ENCODE results near the gene SPTSSA. TPM values are rescaled to one million over a fixed set of nuclear protein-coding genes. Genes with fewer than 3 reads are reported as not detected.

SPTSSA gene
- total RNA-seq, 2 donors from 2014 or later = 12.5 to 21.9 TPM

DNA sequence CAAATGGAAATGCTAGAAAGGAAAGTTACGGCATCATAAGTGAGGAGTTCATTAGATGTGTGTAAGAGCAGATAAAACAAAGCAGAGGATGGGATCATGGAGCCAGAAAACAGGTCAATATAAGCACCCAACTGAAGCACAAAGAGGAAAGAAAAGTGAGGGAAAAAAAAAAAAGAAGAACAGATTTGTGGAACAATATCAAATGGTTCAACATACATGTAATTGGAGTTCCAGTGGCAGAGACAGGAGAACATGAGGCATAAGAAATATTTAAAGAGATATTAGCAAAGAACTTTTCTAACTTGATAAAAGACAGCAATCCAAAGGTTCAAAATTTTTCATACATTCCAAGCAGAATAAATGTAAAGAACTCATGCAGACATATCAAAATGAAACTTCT is 54.1 kb downstream of the SPTSSA start:
- Histone ChIP-seq H3K27me3 (replicated peaks; ENCODE audit: insufficient read depth) (no peaks in the 10 kb centered on the region), H3K4me1 (replicated peaks) (no peaks in the 10 kb centered on the region), H3K4me3 (no peak overlapping the region), H3K9me3 (no peaks in the 10 kb centered on the region), H3K36me3 (no peaks in the 10 kb centered on the region), H3K27ac (no peak overlapping the region)
- TF ChIP-seq, protein P1, sequence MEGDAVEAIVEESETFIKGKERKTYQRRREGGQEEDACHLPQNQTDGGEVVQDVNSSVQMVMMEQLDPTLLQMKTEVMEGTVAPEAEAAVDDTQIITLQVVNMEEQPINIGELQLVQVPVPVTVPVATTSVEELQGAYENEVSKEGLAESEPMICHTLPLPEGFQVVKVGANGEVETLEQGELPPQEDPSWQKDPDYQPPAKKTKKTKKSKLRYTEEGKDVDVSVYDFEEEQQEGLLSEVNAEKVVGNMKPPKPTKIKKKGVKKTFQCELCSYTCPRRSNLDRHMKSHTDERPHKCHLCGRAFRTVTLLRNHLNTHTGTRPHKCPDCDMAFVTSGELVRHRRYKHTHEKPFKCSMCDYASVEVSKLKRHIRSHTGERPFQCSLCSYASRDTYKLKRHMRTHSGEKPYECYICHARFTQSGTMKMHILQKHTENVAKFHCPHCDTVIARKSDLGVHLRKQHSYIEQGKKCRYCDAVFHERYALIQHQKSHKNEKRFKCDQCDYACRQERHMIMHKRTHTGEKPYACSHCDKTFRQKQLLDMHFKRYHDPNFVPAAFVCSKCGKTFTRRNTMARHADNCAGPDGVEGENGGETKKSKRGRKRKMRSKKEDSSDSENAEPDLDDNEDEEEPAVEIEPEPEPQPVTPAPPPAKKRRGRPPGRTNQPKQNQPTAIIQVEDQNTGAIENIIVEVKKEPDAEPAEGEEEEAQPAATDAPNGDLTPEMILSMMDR (IDR thresholded peaks at IDR 0.05) = no peak
- TF ChIP-seq POLR2AphosphoS5 (IDR thresholded peaks at IDR 0.05) (no peak), POLR2A (IDR thresholded peaks at IDR 0.05) (no peak)
- WGBS = 85% methylated on average over 1 of the region's 1 CpG
- intact Hi-C loops (cut with DNase I) = no loop called here
- DNase-seq (ENCODE audit: low spot score) = no peak

DNA sequence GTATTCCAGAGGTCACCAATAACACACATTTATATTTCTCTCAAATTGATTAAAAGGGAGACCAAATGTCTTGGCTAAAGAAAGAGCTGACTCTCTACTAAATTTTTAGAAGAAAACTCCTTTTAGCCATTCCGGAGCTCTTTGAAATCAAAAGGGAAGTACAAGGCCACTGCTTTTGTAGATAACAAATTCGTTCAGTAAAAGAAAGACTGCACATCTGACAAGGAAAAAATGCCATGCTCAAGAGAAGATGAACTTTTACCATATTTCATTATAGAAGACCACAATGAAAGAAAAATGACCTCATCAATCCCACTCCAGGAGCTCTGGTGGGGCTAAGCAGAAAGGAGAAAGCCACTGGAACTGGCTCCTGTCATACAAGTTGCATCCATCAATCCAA is 57.6 kb downstream of the SPTSSA start:
- no peaks in the 10 kb centered on the region for H3K4me1 ChIP-seq (replicated peaks)
- WGBS = 81% methylated on average over 2 of the region's 2 CpGs
- H3K4me3 ChIP-seq = no peak overlapping the region
- no peak overlapping the region for H3K27ac ChIP-seq
- no peak for DNase-seq (ENCODE audit: low spot score)
- intact Hi-C loops (cut with DNase I) = no loop called here
- no peaks in the 10 kb centered on the region for H3K36me3 ChIP-seq
- H3K27me3 ChIP-seq (replicated peaks; ENCODE audit: insufficient read depth) = no peaks in the 10 kb centered on the region
- no peaks in the 10 kb centered on the region for H3K9me3 ChIP-seq
- TF ChIP-seq, protein P1 (IDR thresholded peaks at IDR 0.05) = no peak
- TF ChIP-seq POLR2A (IDR thresholded peaks at IDR 0.05) (no peak), POLR2AphosphoS5 (IDR thresholded peaks at IDR 0.05) (no peak)

DNA sequence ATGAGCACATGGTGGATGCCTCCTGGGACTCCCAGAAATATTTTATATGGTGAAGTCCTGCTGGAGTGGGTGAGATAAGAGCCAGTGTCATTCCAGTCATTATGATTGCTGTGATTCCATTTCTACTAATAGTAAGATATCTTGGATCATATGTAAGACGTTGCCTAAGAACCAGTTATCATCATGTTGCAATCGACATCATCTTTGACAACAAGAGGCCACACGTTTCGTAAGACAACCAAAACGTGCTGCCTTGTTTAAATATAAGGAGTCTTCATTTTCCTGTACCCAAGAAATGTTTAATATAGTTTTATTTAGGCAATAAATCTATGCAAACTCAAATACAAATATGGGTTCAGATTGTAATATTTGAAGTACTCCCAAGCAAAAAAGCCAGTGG is 58.4 kb downstream of the SPTSSA start:
- Histone ChIP-seq H3K9me3 (no peaks in the 10 kb centered on the region), H3K4me3 (no peak overlapping the region), H3K27me3 (replicated peaks; ENCODE audit: insufficient read depth) (no peaks in the 10 kb centered on the region), H3K4me1 (replicated peaks) (no peaks in the 10 kb centered on the region), H3K36me3 (no peaks in the 10 kb centered on the region), H3K27ac (no peak overlapping the region)
- WGBS = 48% methylated on average over 5 of the region's 5 CpGs
- TF ChIP-seq, protein P1 (IDR thresholded peaks at IDR 0.05) = no peak
- no peak for TF ChIP-seq POLR2AphosphoS5 (IDR thresholded peaks at IDR 0.05)
- TF ChIP-seq POLR2A (IDR thresholded peaks at IDR 0.05) = no peak
- intact Hi-C loops (cut with DNase I) = no loop called here
- no peak for DNase-seq (ENCODE audit: low spot score)

DNA sequence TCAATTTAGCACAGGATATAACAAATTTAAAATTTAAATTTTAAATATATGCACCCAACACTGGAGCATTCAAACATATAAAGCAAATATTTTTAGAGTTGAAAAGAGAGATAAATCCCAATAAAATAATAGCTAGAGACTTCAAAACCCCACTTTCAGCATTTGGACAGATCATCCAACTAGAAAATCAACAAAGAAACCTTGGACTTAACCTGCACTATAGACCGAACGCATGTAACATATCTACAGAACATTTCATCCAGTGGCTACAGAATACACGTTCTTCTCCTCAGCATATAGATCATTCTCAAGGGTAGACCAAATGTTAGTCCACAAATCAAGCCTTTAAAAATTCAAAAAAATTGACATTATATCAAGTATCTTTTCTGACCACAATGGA is 64.0 kb downstream of the SPTSSA start:
- Histone ChIP-seq H3K27ac (no peak overlapping the region), H3K4me1 (replicated peaks) (no peaks in the 10 kb centered on the region), H3K36me3 (no peaks in the 10 kb centered on the region), H3K4me3 (no peak overlapping the region), H3K9me3 (no peaks in the 10 kb centered on the region), H3K27me3 (replicated peaks; ENCODE audit: insufficient read depth) (no peaks in the 10 kb centered on the region)
- TF ChIP-seq POLR2A (IDR thresholded peaks at IDR 0.05) (no peak), POLR2AphosphoS5 (IDR thresholded peaks at IDR 0.05) (no peak)
- TF ChIP-seq, protein P1 (IDR thresholded peaks at IDR 0.05) = no peak
- intact Hi-C loops (cut with DNase I) = no loop called here
- DNase-seq (ENCODE audit: low spot score) = no peak
- WGBS = 44% methylated on average over 3 of the region's 3 CpGs

DNA sequence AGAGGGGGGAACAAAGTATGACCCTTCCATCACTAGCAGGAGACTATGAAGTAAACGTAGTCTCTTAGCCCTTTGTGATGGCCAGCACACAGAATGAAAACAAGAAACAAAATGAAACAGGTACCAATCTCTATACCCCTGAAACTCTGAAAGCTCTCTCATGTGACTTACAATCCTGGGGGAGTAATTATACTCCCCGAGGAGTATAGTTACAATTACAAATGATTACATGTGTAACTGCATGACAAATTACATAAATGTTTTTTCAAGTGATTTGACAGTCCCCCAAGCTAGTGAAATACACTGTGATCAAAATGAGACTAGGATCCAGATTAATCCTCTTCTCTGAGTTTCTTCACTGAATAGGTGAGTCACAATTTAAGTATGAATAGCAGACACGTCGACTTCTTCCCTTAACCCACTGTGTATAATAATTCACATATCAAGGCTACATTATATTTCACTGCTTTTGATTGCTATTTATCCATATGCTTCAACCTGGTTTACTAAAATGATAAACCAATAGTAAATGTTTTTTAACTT is 74.0 kb downstream of the SPTSSA start:
- no peaks in the 10 kb centered on the region for H3K36me3 ChIP-seq
- TF ChIP-seq POLR2A (IDR thresholded peaks at IDR 0.05) (no peak), POLR2AphosphoS5 (IDR thresholded peaks at IDR 0.05) (no peak)
- TF ChIP-seq, protein P1 (IDR thresholded peaks at IDR 0.05) = no peak
- no peaks in the 10 kb centered on the region for H3K4me1 ChIP-seq (replicated peaks)
- WGBS = 66% methylated on average over 4 of the region's 4 CpGs
- no peaks in the 10 kb centered on the region for H3K27me3 ChIP-seq (replicated peaks; ENCODE audit: insufficient read depth)
- no peak overlapping the region for H3K4me3 ChIP-seq
- no peak overlapping the region for H3K27ac ChIP-seq
- intact Hi-C loops (cut with DNase I) = no loop called here
- no peaks in the 10 kb centered on the region for H3K9me3 ChIP-seq
- DNase-seq (ENCODE audit: low spot score) = no peak
